IMR-90 (cell line): ENCODE measurements around the gene EMC8. TPM values are rescaled to one million over a fixed set of nuclear protein-coding genes. Genes with fewer than 3 reads are reported as not detected.

Experiments used
- ATAC-seq: fragments of 200-7000 bp; cut with Tn5 transposase; 2 replicates; pipeline ENCODE4 v1.9.1; 2020; ENCODE audit warnings: low read depth, mild to moderate bottlenecking, moderate library complexity
- BruUV-seq: library from RNA; stranded (reverse); fragments of 400-500 nt; replicated peaks from 2 replicates; lab custom pipeline; 2021; lab: Mats Ljungman, UMichigan
- CTCF ChIA-PET: fragments of 300-600 bp; formaldehyde crosslinking; extraction: SDS; loops from one replicate; lab custom pipeline; 2021; ENCODE audit warnings: antibody characterized with exemption; lab: Yijun Ruan, JAX
- POLR2A ChIA-PET: fragments of 300-600 bp; sonication (Branson Sonifier 250); formaldehyde crosslinking; loops from one replicate; lab custom pipeline; 2022; ENCODE audit warnings: antibody characterized with exemption; ENCODE audit not compliant: unreplicated experiment; lab: Charles Lee
- DNase-seq: peaks from one replicate; pipeline ENCODE4 v3.0.0; 2013
- H2AFZ ChIP-seq: replicated peaks from 2 replicates; pipeline ENCODE3; 2013; ENCODE audit warnings: low read length, mild to moderate bottlenecking; ENCODE audit not compliant: poor library complexity
- H2AK5ac ChIP-seq: 2 replicates; pipeline ENCODE4 v1.6.1; 2013; ENCODE audit warnings: low read depth, low read length, inconsistent platforms
- H2AK9ac ChIP-seq: replicated peaks from 2 replicates; pipeline ENCODE3; 2013; ENCODE audit warnings: mild to moderate bottlenecking, low read depth, low read length, moderate library complexity; ENCODE audit not compliant: poor library complexity
- H2BK120ac ChIP-seq: 2 replicates; pipeline ENCODE4 v1.6.1; 2013; ENCODE audit warnings: low read depth, low read length, inconsistent platforms
- H2BK15ac ChIP-seq: 3 replicates; pipeline ENCODE4 v1.6.1; 2013; ENCODE audit warnings: low read depth, low read length, inconsistent platforms
- H2BK20ac ChIP-seq: 2 replicates; pipeline ENCODE4 v1.6.1; 2013; ENCODE audit warnings: low read depth, mild to moderate bottlenecking, inconsistent platforms, low read length, moderate library complexity
- H2BK5ac ChIP-seq: 2 replicates; pipeline ENCODE4 v1.6.1; 2013; ENCODE audit warnings: mild to moderate bottlenecking, low read depth, low read length, inconsistent platforms; ENCODE audit not compliant: poor library complexity, severe bottlenecking
- H3K14ac ChIP-seq: replicated peaks from 2 replicates; pipeline ENCODE4 v1.6.1; 2013; ENCODE audit warnings: low read depth, low read length, inconsistent platforms
- H3K18ac ChIP-seq: 2 replicates; pipeline ENCODE4 v1.6.1; 2013; ENCODE audit warnings: low read depth, low read length, control low read depth
- H3K23ac ChIP-seq: 2 replicates; pipeline ENCODE4 v1.6.1; 2013; ENCODE audit warnings: low read depth, low read length, inconsistent platforms
- H3K27ac ChIP-seq: 2 replicates; pipeline ENCODE4 v1.5.1; 2013; ENCODE audit warnings: mild to moderate bottlenecking, control low read depth, low read length; ENCODE audit not compliant: insufficient read depth
- H3K27me3 ChIP-seq: 2 replicates; pipeline ENCODE4 v1.6.1; 2013; ENCODE audit warnings: low read length; ENCODE audit not compliant: control insufficient read depth, insufficient read depth
- H3K36me3 ChIP-seq: 2 replicates; pipeline ENCODE4 v1.6.1; 2013; ENCODE audit warnings: low read length, mixed read lengths; ENCODE audit not compliant: control insufficient read depth, insufficient read depth
- H3K4ac ChIP-seq: 2 replicates; pipeline ENCODE4 v1.6.1; 2013; ENCODE audit warnings: low read depth, low read length, inconsistent platforms
- H3K4me1 ChIP-seq: 2 replicates; pipeline ENCODE4 v1.6.1; 2013; ENCODE audit warnings: low read length, mixed read lengths; ENCODE audit not compliant: control insufficient read depth, insufficient read depth
- H3K4me2 ChIP-seq: 2 replicates; pipeline ENCODE4 v1.6.1; 2013; ENCODE audit warnings: low read depth, mild to moderate bottlenecking, control low read depth, low read length, moderate library complexity
- H3K4me3 ChIP-seq: 2 replicates; pipeline ENCODE4 v1.5.1; 2013; ENCODE audit warnings: low read depth, mild to moderate bottlenecking, control low read depth, low read length, moderate library complexity; ENCODE audit not compliant: insufficient read depth
- H3K56ac ChIP-seq: 2 replicates; pipeline ENCODE4 v1.6.1; 2013; ENCODE audit warnings: low read length, inconsistent platforms; ENCODE audit not compliant: insufficient read depth; ENCODE audit errors: extremely low read depth
- H3K79me1 ChIP-seq, 2 experiments: 2 replicates each; pipeline ENCODE4 v1.6.1; 2013; ENCODE audit warnings: low read length in 2 of 2, inconsistent platforms in 1 of 2, low read depth in 1 of 2
- H3K9ac ChIP-seq: 2 replicates; pipeline ENCODE4 v1.6.1; 2013; ENCODE audit warnings: low read depth, low read length, control low read depth
- H3K9me1 ChIP-seq: 2 replicates; pipeline ENCODE4 v1.6.1; 2013; ENCODE audit warnings: low read length, inconsistent platforms; ENCODE audit not compliant: insufficient read depth
- H3K9me3 ChIP-seq: 2 replicates; pipeline ENCODE4 v1.6.1; 2013; ENCODE audit warnings: low read length; ENCODE audit not compliant: control insufficient read depth, insufficient read depth
- H4K20me1 ChIP-seq: 2 replicates; pipeline ENCODE4 v1.6.1; 2013; ENCODE audit warnings: low read length, inconsistent platforms; ENCODE audit not compliant: insufficient read depth
- H4K5ac ChIP-seq: 2 replicates; pipeline ENCODE4 v1.6.1; 2013; ENCODE audit warnings: mild to moderate bottlenecking, low read depth, low read length, control low read depth
- H4K8ac ChIP-seq, 2 experiments: 2 replicates each; pipeline ENCODE4 v1.6.1; 2013; ENCODE audit warnings: low read depth in 2 of 2, low read length in 2 of 2, control low read depth in 1 of 2, inconsistent platforms in 1 of 2
- H4K91ac ChIP-seq: 2 replicates; pipeline ENCODE4 v1.6.1; 2013; ENCODE audit warnings: low read depth, low read length, inconsistent platforms; ENCODE audit not compliant: insufficient read depth
- CTCF ChIP-seq: conservative IDR thresholded peaks from 2 replicates; pipeline ENCODE4 v1.5.1; 2012; ENCODE audit warnings: mild to moderate bottlenecking, low read depth, low read length, improper control_type of control experiment
- MAZ ChIP-seq: IDR thresholded peaks from 2 replicates; pipeline ENCODE4 v1.6.1; 2012; ENCODE audit warnings: low read depth, mild to moderate bottlenecking, low read length, improper control_type of control experiment, moderate library complexity, borderline replicate concordance
- RFX5 ChIP-seq: IDR thresholded peaks from 2 replicates; pipeline ENCODE4 v1.8.0; 2012; ENCODE audit warnings: low read depth, mild to moderate bottlenecking, low read length, moderate library complexity
- WGBS, 2 experiments: methylation state at CpG; one replicate each; pipeline versions ENCODE4 v1.1.5 to v1.1.7; 2013; ENCODE audit warnings: missing lambda C conversion rate in 2 of 2; ENCODE audit not compliant: insufficient read length in 1 of 2; ENCODE audit errors: extremely low coverage in 2 of 2; 5-methylcytosine and 5-hydroxymethylcytosine counted together
- dilution Hi-C: fragments of 300-500 bp; cut with HindIII; formaldehyde crosslinking; loops from one replicate; pipeline ENCODE4 v1.14.3; 2018; ENCODE audit warnings: low sequenced_read_pairs; ENCODE audit not compliant: unreplicated experiment
- in situ Hi-C: fragments of 300-500 bp; cut with MboI; formaldehyde crosslinking; loops from 3 replicates; pipeline ENCODE4 v1.14.3; 2019; ENCODE audit warnings: low sequenced_read_pairs, inconsistent platforms, mixed read lengths
- intact Hi-C: fragments of 100-400 bp; cut with micrococcal nuclease; formaldehyde crosslinking; loops from 2 replicates; pipeline ENCODE4 v1.10.0; 2022
- polyA plus RNA-seq, 3 experiments: library from polyadenylated mRNA; depleted of rRNA; stranded (reverse); fragments of >200 nt; gene quantifications; 2 replicates each; pipeline ENCODE4 v1.2.3, GENCODE V29; 2012; ENCODE audit warnings: low replicate concordance in 1 of 3
- total RNA-seq: library from RNA; depleted of rRNA; stranded (reverse); fragments of >200 nt; gene quantifications from 2 replicates; pipeline ENCODE4 v1.2.3, GENCODE V29; 2012

EMC8 gene
- total and polyA plus RNA-seq, 2 of the 4 experiments (the other 2 are of a cell fraction): 23.7 to 48.9 TPM

- dilution Hi-C loops (no loop called here), in situ Hi-C loops (no loop called here), intact Hi-C loops (no loop called here)
- no peaks in the 10 kb centered on the region for H3K36me3 ChIP-seq
- no peak overlapping the region for H3K14ac ChIP-seq
- H3K9me3 ChIP-seq: peaks cover 5% of the 10 kb centered on the region
- H2AK5ac ChIP-seq: no peak overlapping the region
- H2BK20ac ChIP-seq: no peak overlapping the region
- CTCF ChIA-PET: no interaction called here
- no peak overlapping the region for H3K9ac ChIP-seq
- H3K4me3 ChIP-seq: no peak overlapping the region
- no peaks in the 10 kb centered on the region; the same call in 1 of the 2 replicates for H3K4me1 ChIP-seq
- no peak overlapping the region for H4K91ac ChIP-seq
- no peak overlapping the region for H3K4ac ChIP-seq
- no peak overlapping the region for H2BK5ac ChIP-seq
- no peaks in the 10 kb centered on the region for H3K79me1 ChIP-seq
- DNase-seq (no peak), ATAC-seq (no peak)
- no peak overlapping the region for H4K8ac ChIP-seq
- POLR2A ChIA-PET: no interaction called here
- H3K23ac ChIP-seq: no peak overlapping the region
- no peak overlapping the region for H2AK9ac ChIP-seq
- H2AFZ ChIP-seq: no peak overlapping the region
- WGBS, 2 experiments: 83 to 100% methylated on average over 2 to 8 of the region's 11 CpGs
- peaks cover 78% of the 10 kb centered on the region for H3K27me3 ChIP-seq
- no peak overlapping the region for H3K4me2 ChIP-seq
- H2BK120ac ChIP-seq: no peak overlapping the region
- no peak overlapping the region for H3K27ac ChIP-seq
- no peak overlapping the region for H2BK15ac ChIP-seq
- H3K9me1 ChIP-seq: no peaks in the 10 kb centered on the region
- no peak overlapping the region for H3K18ac ChIP-seq
- H4K20me1 ChIP-seq: no peaks in the 10 kb centered on the region
- no TSS peak for BruUV-seq
- H4K5ac ChIP-seq: no peak overlapping the region
- TF ChIP-seq MAZ (no peak), RFX5 (no peak), CTCF (no peak)
- no peak overlapping the region for H3K56ac ChIP-seq
Measured at GRCh38 chr16:85843471-85844168, 44.3 kb upstream of the EMC8 start.
